Islet of Langerhans (tissue), 1 donor: ENCODE measurements around the gene FANCC.

ENCODE experiments used
- FAIRE-seq: peaks from one replicate; lab custom pipeline; 2011; peaks lifted over from hg19 to GRCh38; lab: Jason Lieb, UNC

Gene FANCC

GRCh38 chr9:95085036-95085770, 232.3 kb downstream of the FANCC start:
- no peak for FAIRE-seq

- FAIRE-seq = no peak
These were observed 233.1 kb downstream of the FANCC start for GRCh38 chr9:95084254-95084934.

GRCh38 chr9:95083086-95083768, 234.3 kb downstream of the FANCC start:
- FAIRE-seq = no peak

- FAIRE-seq = no peak
These were observed 235.0 kb downstream of the FANCC start for GRCh38 chr9:95082401-95083084.

- no peak for FAIRE-seq
These were observed 235.5 kb downstream of the FANCC start for GRCh38 chr9:95081998-95082397.

- no peak for FAIRE-seq
These were observed 236.4 kb downstream of the FANCC start for GRCh38 chr9:95080961-95081647.

GRCh38 chr9:95079461-95079860, 238.0 kb downstream of the FANCC start:
- no peak for FAIRE-seq

- FAIRE-seq = no peak
These were observed 238.6 kb downstream of the FANCC start for GRCh38 chr9:95078939-95079338.

- no peak for FAIRE-seq
These were observed 239.0 kb downstream of the FANCC start for GRCh38 chr9:95078511-95078910.

- no peak for FAIRE-seq
These were observed 239.6 kb downstream of the FANCC start for GRCh38 chr9:95077766-95078370.

- no peak for FAIRE-seq
These were observed 240.3 kb downstream of the FANCC start for GRCh38 chr9:95077053-95077765.

GRCh38 chr9:95076696-95077052, 240.8 kb downstream of the FANCC start:
- no peak for FAIRE-seq

GRCh38 chr9:95075700-95076099, 241.8 kb downstream of the FANCC start:
- no peak for FAIRE-seq

GRCh38 chr9:95074632-95075031, 242.9 kb downstream of the FANCC start:
- FAIRE-seq = peak; percentile 27

GRCh38 chr9:95073918-95074317, 243.6 kb downstream of the FANCC start:
- FAIRE-seq = no peak

GRCh38 chr9:95073042-95073607, 244.4 kb downstream of the FANCC start:
- FAIRE-seq = no peak

GRCh38 chr9:95071925-95072324, 245.6 kb downstream of the FANCC start:
- FAIRE-seq = no peak

- no peak for FAIRE-seq
These were observed 246.1 kb downstream of the FANCC start for GRCh38 chr9:95071450-95071849.

GRCh38 chr9:95070549-95071021, 246.9 kb downstream of the FANCC start:
- no peak for FAIRE-seq

GRCh38 chr9:95067897-95068296, 249.6 kb downstream of the FANCC start:
- no peak for FAIRE-seq

GRCh38 chr9:95067057-95067456, 250.5 kb downstream of the FANCC start:
- FAIRE-seq = no peak
